Inflammatory macrophage (primary cell): ENCODE results near the gene TTLL5.

ENCODE experiments used
- DNase-seq, 2 donors: peaks; one replicate each; pipeline ENCODE4 v3.0.0-alpha.2; 2020 to 2022

The TTLL5 gene

GRCh38 chr14:75971509-75971908 lies 310.5 kb downstream of the TTLL5 start:
- DNase-seq, result no peak

- DNase-seq, result no peak
These were observed 311.9 kb downstream of the TTLL5 start for GRCh38 chr14:75972801-75973421.

GRCh38 chr14:75976826-75977581 lies 316.0 kb downstream of the TTLL5 start:
- DNase-seq, result no peak

- no peak for DNase-seq
These were observed 316.5 kb downstream of the TTLL5 start for GRCh38 chr14:75977582-75977943.

GRCh38 chr14:75978249-75978731 lies 317.2 kb downstream of the TTLL5 start:
- DNase-seq, result no peak

GRCh38 chr14:75979071-75979571 lies 318.1 kb downstream of the TTLL5 start:
- DNase-seq, result no peak

GRCh38 chr14:75979648-75980565 lies 318.9 kb downstream of the TTLL5 start:
- no peak for DNase-seq

GRCh38 chr14:75980856-75981255 lies 319.8 kb downstream of the TTLL5 start:
- no peak for DNase-seq

- peak; percentile 25 to 28 for DNase-seq
These were observed 320.6 kb downstream of the TTLL5 start, which contains the start of gene TGFB3 for GRCh38 chr14:75981426-75982265. Gene TGFB3, minus strand, starts transcription at chr14:75981995. Its CDS starts 1,102 bp downstream, at chr14:75980893.

- peak; percentile 70 to 78 for DNase-seq
These were observed 321.4 kb downstream of the TTLL5 start for GRCh38 chr14:75982266-75983018.

GRCh38 chr14:75983019-75983358 lies 321.9 kb downstream of the TTLL5 start:
- DNase-seq, result no peak

- no peak for DNase-seq
These were observed 323.6 kb downstream of the TTLL5 start for GRCh38 chr14:75984674-75985073.

GRCh38 chr14:75985618-75986438 lies 324.8 kb downstream of the TTLL5 start, which contains the start of gene IFT43:
Gene IFT43, plus strand, starts transcription at chr14:75985763. Its CDS starts 24 bp downstream, at chr14:75985787.
- peak; percentile 74 to 85 for DNase-seq

GRCh38 chr14:75986439-75986765 lies 325.4 kb downstream of the TTLL5 start:
- DNase-seq, result no peak

GRCh38 chr14:75987201-75987970 lies 326.3 kb downstream of the TTLL5 start:
- no peak for DNase-seq

- DNase-seq, result no peak
These were observed 328.1 kb downstream of the TTLL5 start for GRCh38 chr14:75989134-75989533.

GRCh38 chr14:75990297-75990696 lies 329.3 kb downstream of the TTLL5 start:
- no peak for DNase-seq

- DNase-seq, result no peak
These were observed 330.7 kb downstream of the TTLL5 start for GRCh38 chr14:75991753-75992152.

- no peak for DNase-seq
These were observed 332.6 kb downstream of the TTLL5 start for GRCh38 chr14:75993567-75994041.
